Activated T-helper 1 cell treated with anti-CD3 and anti-CD28 coated beads, Interleukin-2, amount 50 U/mL, for 16 hours (primary cell): Measurements from ENCODE around the gene DSCAML1.

ENCODE experiments used
- DNase-seq, 2 donors: peaks; one replicate each; pipeline ENCODE4 v3.0.0-alpha.2; 2020; ENCODE audit warnings: low read depth in 1 of 2, low spot score in 1 of 2

DSCAML1 gene

DNA sequence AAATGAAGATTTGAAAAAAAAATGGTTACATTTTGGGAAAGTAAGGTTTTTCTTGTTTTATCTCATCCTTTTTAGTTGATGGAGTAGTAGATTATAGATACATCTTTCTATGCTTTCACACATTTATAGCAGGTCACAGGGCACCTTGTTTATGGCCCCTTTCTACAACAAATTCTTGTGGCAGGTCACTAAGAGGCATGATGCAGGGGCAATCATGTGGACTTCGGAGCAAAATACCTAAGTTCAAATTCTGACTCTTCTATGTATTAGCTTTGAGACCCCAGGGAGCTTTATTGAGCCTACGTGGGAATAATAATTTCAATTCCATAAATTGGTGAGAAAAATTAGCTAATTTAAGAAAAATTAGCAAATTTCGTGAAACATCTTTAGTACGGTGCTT is 177.4 kb downstream of the DSCAML1 start:
- DNase-seq: no peak

DNA sequence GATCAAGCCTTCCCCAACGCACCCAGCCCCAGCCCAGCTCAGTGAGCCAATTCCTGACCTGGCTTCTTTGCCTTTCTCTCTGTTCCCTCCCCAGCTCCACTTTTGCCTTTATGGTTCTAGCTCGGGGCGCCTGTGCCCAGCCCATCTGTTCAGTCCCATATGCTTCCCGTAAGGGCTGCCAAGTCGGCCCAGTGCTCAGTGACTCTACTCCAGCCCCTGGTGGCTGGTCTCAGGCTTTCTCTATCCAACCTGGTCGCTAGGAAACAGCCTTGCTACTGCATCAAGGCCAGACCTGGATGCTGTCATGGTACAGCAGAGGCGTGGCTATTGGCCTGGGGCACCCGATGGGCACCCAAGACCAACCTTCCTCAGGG is 178.0 kb downstream of the DSCAML1 start:
- DNase-seq: no peak

DNA sequence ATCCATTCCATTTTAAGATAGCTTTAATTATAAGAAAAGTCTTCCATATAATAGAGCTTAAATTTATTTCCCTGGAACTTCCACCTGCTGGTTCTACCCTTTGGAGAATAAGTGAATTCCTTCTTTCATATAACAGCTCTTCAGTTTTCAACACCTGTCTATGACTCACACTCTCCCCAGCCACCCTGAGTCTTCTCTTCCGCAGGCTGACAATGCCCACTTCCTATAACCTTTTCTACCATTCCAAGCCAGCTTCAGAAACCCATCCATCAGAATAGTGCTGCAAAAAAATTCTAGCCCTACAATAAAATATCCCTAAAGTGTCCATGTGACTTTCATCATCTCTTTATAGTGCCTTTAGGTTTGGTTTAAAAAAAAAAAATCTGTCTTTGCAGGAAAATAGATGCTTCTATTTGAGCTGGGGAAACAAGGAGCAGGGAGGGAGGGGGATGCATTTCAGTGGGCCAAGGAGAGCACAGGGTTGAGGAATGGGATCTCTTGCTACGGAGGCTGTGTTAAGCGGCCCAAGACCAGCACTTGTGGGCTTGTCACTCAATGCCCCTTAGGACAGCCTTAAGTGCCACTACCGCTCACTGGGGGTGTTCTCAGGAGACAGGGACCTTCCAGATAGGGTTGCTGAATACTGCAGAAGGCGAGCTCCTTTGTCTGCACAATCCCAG is 178.6 kb downstream of the DSCAML1 start:
- no peak for DNase-seq

DNA sequence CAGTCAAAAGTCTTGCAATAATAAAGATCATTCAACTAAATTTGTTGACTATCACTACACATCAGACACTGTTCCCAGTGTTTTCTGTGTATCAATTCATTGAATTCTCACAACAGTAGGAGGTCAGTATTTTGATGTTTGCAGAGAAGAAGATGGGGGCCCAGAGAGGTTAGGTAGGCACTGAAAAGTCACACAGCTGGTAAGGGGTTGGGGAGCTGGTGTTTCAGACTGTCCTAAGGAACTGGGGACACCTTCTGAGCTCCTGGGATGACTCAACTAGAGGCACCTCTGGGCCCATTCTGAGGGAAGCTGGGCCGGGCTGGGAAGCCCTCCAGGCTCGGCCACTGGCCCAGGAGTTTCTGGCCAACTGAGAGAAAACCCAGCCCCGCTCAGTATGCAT is 180.0 kb downstream of the DSCAML1 start:
- no peak for DNase-seq

DNA sequence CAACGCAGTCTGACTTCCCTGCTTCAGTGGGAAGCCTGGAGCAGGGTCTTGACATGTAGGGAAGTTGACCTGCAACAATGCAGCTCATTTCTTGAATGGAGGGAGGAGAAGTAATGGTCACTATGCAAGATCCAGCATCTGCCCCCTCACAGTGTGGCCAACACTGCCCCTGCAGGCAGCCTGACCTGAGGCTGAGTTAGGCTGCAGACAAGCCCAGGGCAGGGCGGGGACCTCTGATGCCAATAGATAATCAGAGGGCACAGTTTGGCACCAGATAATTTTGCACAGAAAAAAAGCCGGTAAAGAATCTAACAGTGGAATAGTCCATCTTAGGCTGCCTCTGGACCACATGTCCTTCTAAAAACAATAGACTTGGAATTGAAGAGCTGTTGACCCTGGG is 182.3 kb downstream of the DSCAML1 start:
- no peak for DNase-seq

DNA sequence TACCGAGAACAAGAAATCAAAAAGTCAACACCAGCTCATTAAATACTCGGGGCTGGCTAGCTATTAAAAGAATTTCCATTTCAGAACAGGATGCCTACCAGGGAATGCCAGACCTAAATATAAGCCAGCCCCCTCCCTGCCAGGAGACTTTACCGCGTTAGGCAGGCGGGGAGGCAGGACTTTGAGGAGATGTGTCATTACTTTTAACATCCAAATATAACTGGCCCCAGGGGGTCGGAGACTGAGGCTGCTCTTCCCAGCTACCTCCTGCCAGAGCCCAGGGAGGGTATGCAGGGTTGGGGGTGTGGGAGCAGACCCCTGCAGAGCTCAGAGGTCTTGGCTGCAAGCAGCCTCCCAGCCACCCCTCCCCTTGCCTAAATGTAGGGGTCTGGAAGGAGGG is 183.5 kb downstream of the DSCAML1 start:
- no peak for DNase-seq

DNA sequence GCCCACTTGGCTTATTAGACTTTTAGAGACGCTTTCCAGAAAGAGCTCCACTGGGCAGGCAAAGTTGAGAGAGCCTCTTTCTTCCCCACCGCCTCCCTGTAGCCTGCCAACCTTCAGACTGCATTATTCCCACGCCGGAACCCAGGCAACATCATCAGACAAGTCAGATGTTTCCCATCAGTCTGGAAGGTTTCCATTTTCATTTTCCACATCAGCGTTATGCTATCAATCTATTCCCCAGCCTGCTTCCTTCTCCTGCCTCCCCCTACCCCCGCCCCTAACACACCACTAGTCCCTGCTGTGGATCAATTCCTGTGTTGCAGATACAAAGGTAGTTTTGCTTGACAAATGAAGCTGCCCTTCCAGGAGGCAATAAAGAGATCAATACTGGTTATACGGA is 184.8 kb downstream of the DSCAML1 start:
- DNase-seq: no peak

DNA sequence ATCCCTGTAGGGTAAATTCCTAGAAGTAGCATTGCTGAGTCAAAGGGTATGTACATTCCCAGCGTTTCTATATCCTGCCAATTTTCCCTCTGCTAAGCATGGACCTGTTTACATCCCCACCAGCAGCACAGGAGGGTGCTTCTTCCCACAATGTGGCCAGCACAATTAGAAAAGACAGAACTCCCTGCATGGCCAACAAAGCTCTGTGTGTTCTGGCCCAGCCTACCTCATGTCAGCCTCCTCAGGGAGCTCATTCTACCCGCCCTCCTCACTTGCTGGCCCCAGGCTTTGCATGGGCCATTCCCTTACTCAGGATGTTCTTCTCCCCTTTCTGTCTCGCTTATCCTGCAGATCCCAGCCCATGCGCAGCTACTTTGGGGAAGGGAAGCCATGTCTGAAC is 186.1 kb downstream of the DSCAML1 start:
- DNase-seq: no peak

DNA sequence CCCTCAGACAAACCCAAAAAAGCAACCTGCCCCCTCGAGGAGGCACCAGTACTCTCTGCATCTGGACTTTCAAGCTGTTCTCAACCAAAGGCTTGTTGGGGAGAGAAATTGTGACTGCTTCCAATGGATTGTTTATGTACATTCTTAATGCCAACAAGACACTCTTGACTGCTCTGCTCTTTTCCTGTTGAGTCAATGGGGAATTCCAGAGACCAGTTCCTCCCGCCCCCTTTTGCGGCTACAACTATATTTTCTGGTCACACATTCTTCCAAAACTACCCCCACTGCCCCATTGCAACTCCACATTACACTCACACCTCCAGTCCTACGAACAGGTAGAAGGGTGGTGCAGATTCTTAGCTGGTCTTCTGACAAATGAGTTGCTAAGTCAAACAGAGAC is 187.0 kb downstream of the DSCAML1 start:
- no peak for DNase-seq

DNA sequence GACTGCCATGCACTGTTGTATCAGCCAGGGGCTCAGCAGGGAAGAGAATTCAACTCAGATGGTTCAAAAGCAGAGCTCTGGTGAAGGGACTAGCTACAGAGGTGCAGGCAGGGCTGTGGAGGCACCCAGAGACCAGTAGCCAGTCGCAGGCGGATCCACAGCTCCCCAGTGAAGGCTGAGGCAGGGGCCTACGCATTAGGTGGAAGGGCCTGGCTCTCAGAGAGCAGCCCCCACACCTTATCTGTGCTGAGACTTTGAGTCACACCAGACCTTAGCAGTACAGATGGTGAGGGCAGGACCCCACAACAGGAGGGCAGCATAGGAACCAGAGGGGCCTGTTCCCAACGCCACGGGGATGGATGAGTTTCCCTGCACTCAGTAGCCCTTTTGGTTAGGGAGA is 189.6 kb downstream of the DSCAML1 start:
- no peak for DNase-seq

DNA sequence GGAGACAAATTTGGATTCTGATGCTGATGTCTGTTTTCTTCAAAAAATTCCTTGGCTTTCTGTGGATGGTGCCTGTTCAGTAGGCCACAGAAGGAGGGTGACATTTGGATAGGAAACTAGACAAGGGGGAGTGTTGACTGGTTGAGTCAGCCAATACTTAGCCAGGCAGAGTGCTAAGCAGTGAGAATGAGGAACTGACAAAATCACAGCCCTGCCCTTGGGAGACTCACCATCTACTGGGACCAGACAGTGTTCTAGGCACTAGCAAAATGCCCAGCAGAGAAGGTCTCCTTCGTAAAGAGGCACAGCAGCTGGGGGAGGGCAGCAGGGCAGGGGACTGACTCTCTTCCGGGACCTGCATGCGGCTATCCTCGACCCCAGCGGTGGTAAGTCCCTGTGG is 190.2 kb downstream of the DSCAML1 start:
- DNase-seq: no peak

DNA sequence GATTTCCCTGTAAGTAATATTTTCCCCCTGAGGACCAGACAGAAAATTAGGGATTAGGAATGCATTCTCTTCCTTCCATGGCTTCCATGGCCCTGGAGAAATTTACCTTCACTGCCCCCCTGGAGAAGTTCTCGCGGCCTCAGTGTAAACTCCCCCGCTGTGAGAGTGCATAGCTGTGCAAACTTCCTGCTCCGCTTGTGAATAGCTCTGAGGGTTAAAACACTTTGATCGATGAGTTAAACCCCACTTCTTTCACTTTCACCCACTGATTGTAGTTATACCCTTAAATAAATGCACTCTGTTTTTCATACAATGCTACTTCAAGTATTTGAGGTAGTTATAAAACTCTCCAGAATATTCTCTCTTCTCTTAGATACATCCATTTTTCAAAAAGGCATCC is 190.8 kb downstream of the DSCAML1 start:
- no peak for DNase-seq

DNA sequence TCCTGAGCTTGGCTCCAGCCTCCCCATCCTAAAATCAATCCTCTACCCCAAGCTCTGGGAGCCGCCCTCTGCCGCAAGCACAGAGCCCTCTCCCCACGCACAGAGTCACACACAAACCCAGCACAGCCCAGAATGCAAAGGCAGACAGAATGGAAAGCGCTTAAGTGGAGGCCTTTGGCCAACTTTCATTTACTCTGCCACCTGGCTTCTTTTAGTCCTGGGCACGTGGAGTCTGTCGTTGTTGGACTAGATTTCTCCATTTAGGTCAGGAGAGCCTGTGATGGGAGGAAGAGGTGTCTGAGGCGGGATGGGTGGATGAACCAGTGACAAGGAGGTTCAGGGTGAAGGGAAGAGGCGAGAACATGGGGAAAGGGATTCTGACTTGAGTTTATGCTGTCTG is 191.7 kb downstream of the DSCAML1 start:
- DNase-seq: no peak

DNA sequence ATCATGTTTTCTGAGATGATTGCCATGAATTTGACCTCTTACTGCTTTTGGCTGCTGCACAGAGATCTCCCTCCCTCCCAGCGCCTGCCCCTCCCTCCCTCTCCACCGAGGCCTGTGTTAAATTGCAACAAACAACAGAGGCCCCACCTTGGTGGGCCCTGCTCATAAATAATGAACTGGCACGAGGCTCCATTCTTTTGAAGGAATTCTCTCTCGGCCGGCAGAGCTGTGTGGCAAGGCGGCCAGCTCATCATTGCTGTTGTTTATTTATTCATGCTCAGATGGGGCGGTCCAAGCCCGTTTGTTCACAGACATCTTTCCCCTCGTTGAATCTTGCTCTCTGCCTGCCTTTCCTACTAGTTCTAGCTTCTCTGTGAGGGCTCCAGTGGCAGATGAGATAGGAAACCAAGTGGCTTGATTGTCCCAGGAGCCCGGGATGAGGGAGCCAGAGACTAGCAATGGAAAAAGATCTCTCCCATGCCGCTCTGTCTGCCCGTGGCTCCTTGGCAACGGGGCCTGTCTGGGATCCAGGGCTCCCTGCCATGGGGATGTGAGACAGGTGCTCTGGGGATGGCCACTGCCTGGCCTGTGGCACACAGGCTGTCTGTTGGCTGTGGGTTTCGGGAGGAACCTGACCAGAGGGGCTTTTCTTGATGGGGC is 192.6 kb downstream of the DSCAML1 start:
- DNase-seq: no peak

DNA sequence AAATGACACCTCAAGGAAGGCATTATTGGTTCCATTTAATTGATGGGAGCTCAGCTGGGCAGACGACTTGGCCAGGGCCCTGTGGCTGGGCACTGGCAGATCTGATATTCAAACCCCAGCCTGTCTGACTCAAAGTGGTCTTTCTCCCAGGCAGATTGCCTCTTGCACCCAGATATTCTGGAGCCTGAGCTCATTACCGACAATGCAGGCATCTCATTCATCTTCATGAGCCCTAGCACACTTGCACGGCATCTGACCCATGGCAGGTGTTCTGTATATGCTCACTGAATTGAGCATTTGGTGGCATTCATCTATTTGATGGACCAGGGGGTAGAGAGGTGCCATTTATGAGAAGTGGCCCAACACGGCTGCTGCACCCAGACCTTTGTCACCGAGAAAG is 193.1 kb downstream of the DSCAML1 start:
- no peak for DNase-seq

DNA sequence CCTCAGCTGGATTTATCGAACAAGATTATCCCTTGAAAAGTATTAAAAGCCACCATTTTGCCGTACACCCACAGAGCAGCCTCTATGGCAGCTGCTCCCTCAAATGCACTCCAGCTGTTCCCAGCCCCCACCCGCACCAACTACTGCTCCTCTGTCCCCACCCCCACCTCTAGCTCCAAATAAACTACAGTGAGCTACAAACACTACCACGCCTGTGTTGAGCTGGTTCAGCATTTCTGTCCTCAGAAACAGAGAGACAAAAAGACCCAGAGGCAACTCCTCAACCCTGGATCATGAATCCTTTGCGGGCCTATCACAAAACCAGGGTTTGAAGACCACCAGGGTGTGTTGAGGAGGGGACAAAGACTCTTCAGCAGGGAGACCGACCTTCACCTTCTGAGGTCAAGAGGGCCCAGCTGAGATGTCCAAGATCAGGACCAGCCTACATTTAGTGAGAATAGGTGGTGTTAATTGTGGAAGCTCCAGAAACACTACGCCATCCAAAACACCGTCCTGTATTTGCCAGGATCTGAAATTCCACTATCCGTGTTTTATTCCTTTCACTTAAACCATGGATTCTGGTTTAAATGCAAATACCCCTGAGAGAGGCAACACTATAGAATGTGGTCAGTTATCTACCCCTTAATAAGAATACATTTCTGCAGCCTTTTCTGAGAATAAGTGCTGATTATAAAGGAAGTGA is 195.9 kb downstream of the DSCAML1 start:
- DNase-seq: no peak

DNA sequence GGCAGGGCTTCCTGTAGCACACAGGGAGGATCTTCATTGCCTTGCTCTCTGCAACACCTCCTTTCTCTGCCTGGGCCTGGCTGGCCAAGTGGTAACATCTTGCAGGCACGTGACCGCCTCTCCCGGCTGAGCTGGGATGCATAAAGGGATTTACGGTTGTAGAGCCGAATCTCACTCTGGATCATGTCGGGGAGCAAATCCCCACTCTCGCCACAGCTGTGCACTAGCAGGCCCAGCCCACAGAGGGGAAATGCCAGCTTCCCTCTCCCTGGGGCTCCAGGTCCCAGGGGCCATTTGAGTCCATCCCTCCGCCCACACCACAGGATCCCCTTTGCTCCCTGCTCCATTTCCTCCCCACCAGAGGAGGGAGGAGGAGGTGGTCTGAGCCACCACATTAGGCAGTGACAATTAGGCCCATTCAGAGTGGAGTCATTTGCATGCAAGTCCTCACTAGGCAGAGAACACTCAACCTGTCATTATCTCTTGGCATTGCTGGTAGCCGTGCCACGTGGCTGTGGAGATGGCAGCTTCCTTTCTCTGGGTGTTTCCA is 196.7 kb downstream of the DSCAML1 start:
- no peak for DNase-seq

DNA sequence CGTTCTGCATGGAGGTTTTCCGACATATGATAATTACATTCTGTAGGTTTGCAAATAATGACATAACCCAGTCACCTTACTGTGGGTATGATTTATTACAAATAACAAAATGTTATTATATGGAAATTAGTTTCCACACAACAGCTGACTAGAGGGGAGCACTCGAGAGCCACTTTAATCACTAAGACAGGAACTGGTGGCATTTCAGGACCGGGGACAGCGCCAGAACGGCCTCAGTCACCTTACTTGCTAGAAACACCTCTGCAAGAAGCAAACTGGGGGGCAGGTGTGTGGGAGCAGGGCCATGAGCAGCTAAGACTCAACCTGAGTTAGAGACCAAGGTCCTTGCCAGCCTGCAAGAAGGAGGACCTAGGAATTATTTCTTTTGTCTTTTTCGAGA is 199.9 kb downstream of the DSCAML1 start:
- no peak for DNase-seq

DNA sequence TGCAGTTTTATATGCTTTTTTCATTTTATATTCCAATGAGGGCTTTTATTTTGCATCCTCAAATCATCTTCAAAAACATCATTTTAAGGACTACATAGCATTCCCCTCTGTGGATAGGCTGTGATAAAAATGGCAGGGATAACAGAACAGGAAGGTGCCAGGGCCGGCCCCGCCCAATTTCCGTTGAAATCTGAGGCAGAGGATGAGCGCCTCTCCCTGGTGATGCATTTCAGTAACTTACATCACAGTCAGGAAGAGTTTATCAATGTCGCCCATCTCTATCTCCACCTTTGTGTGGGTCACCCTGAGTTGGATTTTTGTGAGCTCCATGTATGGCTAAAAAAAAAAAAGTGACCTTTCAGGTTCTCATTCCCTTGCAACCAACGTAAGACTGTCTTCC is 201.6 kb downstream of the DSCAML1 start:
- no peak for DNase-seq

DNA sequence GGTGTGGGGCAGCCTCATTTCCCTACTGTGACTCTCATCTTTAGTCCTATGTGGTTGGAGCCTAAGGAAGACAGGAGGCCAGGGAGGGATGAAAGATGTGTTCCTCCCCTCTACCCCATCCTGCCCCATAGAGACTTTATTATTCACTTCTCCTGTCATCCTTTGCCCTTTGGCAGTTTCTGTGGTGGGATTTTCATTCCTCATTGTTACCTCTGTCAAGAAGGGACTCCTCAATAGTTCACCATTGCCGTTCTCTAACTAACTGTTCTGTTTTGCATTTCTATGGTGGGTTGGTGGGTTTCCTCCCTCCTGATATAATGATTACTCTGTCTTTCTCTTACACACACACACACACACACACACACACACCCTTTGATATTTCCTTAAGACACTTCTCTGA is 202.3 kb downstream of the DSCAML1 start:
- DNase-seq: no peak

DNA sequence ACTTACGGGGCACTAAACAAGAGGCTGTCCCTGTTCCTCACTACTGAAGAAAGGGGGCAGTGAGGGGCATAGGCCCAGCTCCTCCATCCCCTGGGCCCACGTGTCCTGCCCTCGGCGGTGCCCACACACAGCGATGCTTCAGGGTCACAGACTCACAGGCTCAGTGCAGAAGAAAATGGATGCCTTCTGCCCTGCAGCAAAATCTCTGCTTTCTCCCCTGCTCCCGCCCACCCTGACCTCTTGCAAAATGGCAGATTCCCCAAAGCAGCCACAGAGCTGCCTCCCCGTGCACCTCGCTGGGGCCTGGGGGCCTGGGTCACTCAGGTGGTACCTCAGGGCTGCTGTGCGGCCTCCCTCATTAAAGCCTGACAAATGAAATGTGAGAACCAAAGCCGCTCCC is 204.0 kb downstream of the DSCAML1 start:
- DNase-seq: no peak

DNA sequence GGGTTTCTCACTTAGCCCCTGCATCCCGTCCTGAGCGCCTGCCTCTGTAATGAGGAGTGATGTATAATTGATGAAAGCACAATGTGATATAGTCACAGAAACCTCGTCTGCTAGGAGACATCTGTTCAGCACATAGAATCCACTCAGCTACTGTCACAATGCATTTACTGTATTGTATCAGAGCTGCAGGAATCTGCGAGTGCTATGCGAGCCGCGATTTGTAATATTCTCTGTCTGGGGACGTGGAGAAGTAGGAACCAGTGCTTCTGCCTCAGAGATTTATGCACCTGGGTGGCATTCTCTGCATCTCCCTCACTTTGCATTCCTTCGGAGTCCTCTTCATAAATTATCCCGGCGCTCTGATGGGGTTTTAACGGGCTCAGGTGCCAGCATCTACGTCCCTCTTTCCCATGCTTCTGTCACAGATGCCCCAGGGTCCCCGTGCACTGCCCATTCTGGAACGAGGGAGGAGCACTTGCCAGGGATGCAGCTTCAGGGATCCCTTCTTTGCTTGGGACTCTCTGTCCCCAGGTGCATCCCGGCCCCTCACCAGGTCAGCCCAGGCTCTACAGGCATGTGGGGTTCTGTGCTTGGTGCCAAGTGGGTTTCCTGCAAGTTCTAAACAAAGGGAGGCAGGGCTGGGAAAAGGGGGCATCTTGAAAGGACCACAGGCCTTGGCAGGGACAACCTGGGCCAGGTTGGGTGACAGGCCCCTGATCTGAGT is 205.5 kb downstream of the DSCAML1 start:
- no peak for DNase-seq
